Measurements from ENCODE around the gene SIRPB1.

The SIRPB1 gene

GRCh38 chr20:1636621-1637020, 16.8 kb upstream of the SIRPB1 start:
- Histone ChIP-seq H3K27me3 (no peaks in the 10 kb centered on the region), H3K9me3 (no peaks in the 10 kb centered on the region), H3K27ac (no peak overlapping the region), H3K4me3 (ENCODE audit: low read depth in 1 of 2, low read length in 1 of 2) (no peak overlapping the region), H3K4me1 (ENCODE audit: control insufficient read depth in 1 of 2, insufficient read depth in 1 of 2, low read depth in 1 of 2, low read length in 1 of 2) (peaks cover 4 to 9% of the 10 kb centered on the region in 2 experiments), H3K36me3 (no peaks in the 10 kb centered on the region)
- no peak for TF ChIP-seq CTCF (IDR thresholded peaks at IDR 0.05)

GRCh38 chr20:1635291-1635979, 15.6 kb upstream of the SIRPB1 start:
- no peak overlapping the region for H3K4me3 ChIP-seq (ENCODE audit: low read depth in 1 of 2, low read length in 1 of 2)
- no peak for TF ChIP-seq CTCF (IDR thresholded peaks at IDR 0.05)
- no peak overlapping the region for H3K27ac ChIP-seq
- H3K9me3 ChIP-seq = no peaks in the 10 kb centered on the region
- no peaks in the 10 kb centered on the region for H3K27me3 ChIP-seq
- peaks cover 5 to 12% of the 10 kb centered on the region in 2 experiments for H3K4me1 ChIP-seq (ENCODE audit: control insufficient read depth in 1 of 2, insufficient read depth in 1 of 2, low read depth in 1 of 2, low read length in 1 of 2)
- no peaks in the 10 kb centered on the region for H3K36me3 ChIP-seq

- Histone ChIP-seq H3K36me3 (no peaks in the 10 kb centered on the region), H3K27ac (no peak overlapping the region), H3K9me3 (no peaks in the 10 kb centered on the region), H3K27me3 (no peaks in the 10 kb centered on the region), H3K4me3 (ENCODE audit: low read depth in 1 of 2, low read length in 1 of 2) (no peak overlapping the region), H3K4me1 (ENCODE audit: control insufficient read depth in 1 of 2, insufficient read depth in 1 of 2, low read depth in 1 of 2, low read length in 1 of 2) (peaks cover 17 to 29% of the 10 kb centered on the region in 2 experiments)
- TF ChIP-seq CTCF (IDR thresholded peaks at IDR 0.05) = no peak
These were observed 13.7 kb upstream of the SIRPB1 start for GRCh38 chr20:1633535-1633934.

GRCh38 chr20:1632178-1632577, 12.4 kb upstream of the SIRPB1 start:
- no peak overlapping the region for H3K27ac ChIP-seq
- no peaks in the 10 kb centered on the region for H3K36me3 ChIP-seq
- H3K4me3 ChIP-seq (ENCODE audit: low read depth in 1 of 2, low read length in 1 of 2) = no peak overlapping the region

GRCh38 chr20:1631309-1632151, 11.7 kb upstream of the SIRPB1 start:
- no peak for TF ChIP-seq CTCF (IDR thresholded peaks at IDR 0.05)
- no peaks in the 10 kb centered on the region for H3K9me3 ChIP-seq
- H3K4me1 ChIP-seq (ENCODE audit: control insufficient read depth in 1 of 2, insufficient read depth in 1 of 2, low read depth in 1 of 2, low read length in 1 of 2) = peaks cover 37 to 49% of the 10 kb centered on the region in 2 experiments
- H3K4me3 ChIP-seq (ENCODE audit: low read depth in 1 of 2, low read length in 1 of 2) = no peak overlapping the region
- no peaks in the 10 kb centered on the region for H3K27me3 ChIP-seq
- H3K27ac ChIP-seq = no peak overlapping the region
- H3K36me3 ChIP-seq = no peaks in the 10 kb centered on the region

More at GRCh38 chr20:1632178-1632577, 12.4 kb upstream of the SIRPB1 start:
- no peaks in the 10 kb centered on the region for H3K27me3 ChIP-seq
- TF ChIP-seq CTCF (IDR thresholded peaks at IDR 0.05) = no peak
- H3K9me3 ChIP-seq = no peaks in the 10 kb centered on the region
- peaks cover 30 to 42% of the 10 kb centered on the region in 2 experiments for H3K4me1 ChIP-seq (ENCODE audit: control insufficient read depth in 1 of 2, insufficient read depth in 1 of 2, low read depth in 1 of 2, low read length in 1 of 2)

All from neutrophil (primary cell).